Measurements from ENCODE around the gene PRXL2A. TPM values are rescaled to one million over a fixed set of nuclear protein-coding genes. Genes with fewer than 3 reads are reported as not detected.
"Not testable (repeated sequence)": the region's sequence is repeated elsewhere in the genome, so short reads cannot be mapped to it uniquely, and the experiment has no call there.

Gene PRXL2A
- total RNA-seq, 1 donor from 2014 or later: 13.2 TPM

GRCh38 chr10:80480373-80480772 lies 72.0 kb downstream of the PRXL2A start:
- peaks cover 50% of the 10 kb centered on the region for H3K36me3 Mint-ChIP-seq (ENCODE audit: low read depth)
- H3K4me3 Mint-ChIP-seq; DNase-seq (ENCODE audit: low spot score); H3K9me3 Mint-ChIP-seq; H3K27me3 Mint-ChIP-seq (ENCODE audit: insufficient read depth); intact Hi-C loops (cut with micrococcal nuclease); H3K27ac Mint-ChIP-seq: not testable (repeated sequence)
- peaks cover 57% of the 10 kb centered on the region for H3K4me1 Mint-ChIP-seq (ENCODE audit: low read depth)

GRCh38 chr10:80480852-80481251 lies 72.5 kb downstream of the PRXL2A start:
- Mint-ChIP-seq H3K4me3 (no peak overlapping the region), H3K4me1 (ENCODE audit: low read depth) (peaks cover 62% of the 10 kb centered on the region), H3K36me3 (ENCODE audit: low read depth) (peaks cover 49% of the 10 kb centered on the region), H3K27ac (peak overlapping the region; percentile 22), H3K9me3 (peaks cover 6% of the 10 kb centered on the region), H3K27me3 (ENCODE audit: insufficient read depth) (no peaks in the 10 kb centered on the region)
- no peak for DNase-seq (ENCODE audit: low spot score)
- intact Hi-C loops (cut with micrococcal nuclease): no loop called here

GRCh38 chr10:80484243-80484642 lies 75.9 kb downstream of the PRXL2A start:
- Mint-ChIP-seq H3K27ac (peak overlapping the region; percentile 92), H3K36me3 (ENCODE audit: low read depth) (peaks cover 34% of the 10 kb centered on the region), H3K4me3 (peak overlapping the region; percentile 51), H3K27me3 (ENCODE audit: insufficient read depth) (no peaks in the 10 kb centered on the region), H3K4me1 (ENCODE audit: low read depth) (peaks cover 79% of the 10 kb centered on the region), H3K9me3 (no peaks in the 10 kb centered on the region)
- DNase-seq (ENCODE audit: low spot score): no peak
- intact Hi-C loops (cut with micrococcal nuclease): no loop called here

GRCh38 chr10:80484676-80485075 lies 76.3 kb downstream of the PRXL2A start:
- intact Hi-C loops (cut with micrococcal nuclease): loop anchor here (1.0 kb wide), 2 partner anchors 9 to 30 kb away; partner anchors contain the start of gene TSPAN14
- H3K36me3 Mint-ChIP-seq (ENCODE audit: low read depth): peaks cover 34% of the 10 kb centered on the region

GRCh38 chr10:80485076-80485945 lies 77.0 kb downstream of the PRXL2A start:
- no peak for DNase-seq (ENCODE audit: low spot score)
- Mint-ChIP-seq H3K4me1 (ENCODE audit: low read depth) (peaks cover 90% of the 10 kb centered on the region), H3K4me3 (peak overlapping the region; percentile 71), H3K9me3 (no peaks in the 10 kb centered on the region), H3K27ac (peak overlapping the region; percentile 92), H3K27me3 (ENCODE audit: insufficient read depth) (no peaks in the 10 kb centered on the region), H3K36me3 (ENCODE audit: low read depth) (peaks cover 38% of the 10 kb centered on the region)
- intact Hi-C loops (cut with micrococcal nuclease): loop anchor here (1.0 kb wide), 2 partner anchors 8 to 31 kb away; partner anchors contain the start of gene TSPAN14

More at GRCh38 chr10:80484676-80485075, 76.3 kb downstream of the PRXL2A start:
- Mint-ChIP-seq H3K4me3 (peak overlapping the region; percentile 71), H3K27me3 (ENCODE audit: insufficient read depth) (no peaks in the 10 kb centered on the region), H3K9me3 (no peaks in the 10 kb centered on the region), H3K27ac (peak overlapping the region; percentile 92), H3K4me1 (ENCODE audit: low read depth) (peaks cover 83% of the 10 kb centered on the region)
- DNase-seq (ENCODE audit: low spot score): no peak

GRCh38 chr10:80485946-80486764 lies 77.8 kb downstream of the PRXL2A start:
- Mint-ChIP-seq H3K27me3 (ENCODE audit: insufficient read depth) (no peaks in the 10 kb centered on the region), H3K9me3 (no peaks in the 10 kb centered on the region), H3K4me3 (peak overlapping the region; percentile 71), H3K27ac (peak overlapping the region; percentile 92), H3K4me1 (ENCODE audit: low read depth) (peaks cover 95% of the 10 kb centered on the region), H3K36me3 (ENCODE audit: low read depth) (peaks cover 39% of the 10 kb centered on the region)
- DNase-seq (ENCODE audit: low spot score): no peak
- intact Hi-C loops (cut with micrococcal nuclease): loop anchor here (1.0 kb wide), 2 partner anchors 7 to 32 kb away; partner anchors contain the start of gene TSPAN14

Other genes with a start within 250 kb of the PRXL2A start
- 216 and 239 TPM in 2 replicates for gene ANXA11, start 203.0 kb upstream of the PRXL2A start, total RNA-seq
- not detected in 2 replicates for gene MAT1A, start 118.9 kb upstream of the PRXL2A start, total RNA-seq
- not detected in 2 replicates for gene DYDC1, start 51.8 kb upstream of the PRXL2A start, total RNA-seq
- gene DYDC2, start 51.8 kb upstream of the PRXL2A start, total RNA-seq: not detected in 2 replicates
- 75.4 and 81.9 TPM in 2 replicates for gene TSPAN14, start 45.8 kb downstream of the PRXL2A start, total RNA-seq
- gene SH2D4B, start 129.4 kb downstream of the PRXL2A start, total RNA-seq: 0.18 and 0.20 TPM in 2 replicates